Stomach (tissue), 4 donors: ENCODE results near the gene KCNJ15.

Experiments
- EP300 ChIP-seq: sonication (generic); formaldehyde crosslinking; IDR thresholded peaks from one replicate; pipeline ENCODE4 v1.6.1; 2017; ENCODE audit warnings: antibody characterized with exemption
- POLR2A ChIP-seq, 4 donors: fragments of 450-650 bp; IDR thresholded peaks; one replicate each; pipeline ENCODE4 v1.6.1; 2016; ENCODE audit warnings: antibody characterized with exemption in 4 of 4, control low read depth in 2 of 4, mild to moderate bottlenecking in 1 of 4, moderate library complexity in 1 of 4
- POLR2AphosphoS5 ChIP-seq, 3 donors: sonication (generic); formaldehyde crosslinking; IDR thresholded peaks; one replicate each; pipeline ENCODE4 v1.6.1; 2016; ENCODE audit warnings: antibody characterized with exemption in 3 of 3
- TF ChIP-seq, protein P1 (sequence below), 7 experiments: fragments of 450-650 bp in 4 of 7; fragments of 200-600 bp in 3 of 7; sonication (generic) in 3 of 7; IDR thresholded peaks; one replicate each; pipeline ENCODE4 v1.5.1; 2016 to 2019; ENCODE audit warnings: antibody characterized with exemption in 7 of 7, control low read depth in 2 of 7, mild to moderate bottlenecking in 1 of 7

DNA sequence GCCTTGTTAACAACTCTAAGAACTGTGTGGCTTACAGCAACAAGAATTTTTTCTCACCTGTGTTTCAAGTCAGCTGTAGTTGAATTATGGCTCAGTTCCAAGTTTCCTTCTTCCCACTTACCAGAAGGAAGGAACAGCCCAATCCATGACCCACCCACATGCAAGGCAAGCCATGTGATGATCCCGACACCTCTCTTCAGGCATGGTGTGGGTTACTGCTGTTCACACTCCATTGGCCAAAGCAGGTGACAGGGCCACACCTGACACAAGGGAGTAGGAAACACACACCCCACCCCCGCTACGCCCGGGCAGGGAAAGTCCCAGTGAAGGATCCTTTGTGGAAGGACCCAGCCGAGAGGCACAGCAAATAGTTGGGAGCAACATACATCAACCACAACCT, 36.3 kb downstream of the KCNJ15 start:
- no peak for TF ChIP-seq POLR2A (IDR thresholded peaks at IDR 0.05)
- TF ChIP-seq, protein P1, sequence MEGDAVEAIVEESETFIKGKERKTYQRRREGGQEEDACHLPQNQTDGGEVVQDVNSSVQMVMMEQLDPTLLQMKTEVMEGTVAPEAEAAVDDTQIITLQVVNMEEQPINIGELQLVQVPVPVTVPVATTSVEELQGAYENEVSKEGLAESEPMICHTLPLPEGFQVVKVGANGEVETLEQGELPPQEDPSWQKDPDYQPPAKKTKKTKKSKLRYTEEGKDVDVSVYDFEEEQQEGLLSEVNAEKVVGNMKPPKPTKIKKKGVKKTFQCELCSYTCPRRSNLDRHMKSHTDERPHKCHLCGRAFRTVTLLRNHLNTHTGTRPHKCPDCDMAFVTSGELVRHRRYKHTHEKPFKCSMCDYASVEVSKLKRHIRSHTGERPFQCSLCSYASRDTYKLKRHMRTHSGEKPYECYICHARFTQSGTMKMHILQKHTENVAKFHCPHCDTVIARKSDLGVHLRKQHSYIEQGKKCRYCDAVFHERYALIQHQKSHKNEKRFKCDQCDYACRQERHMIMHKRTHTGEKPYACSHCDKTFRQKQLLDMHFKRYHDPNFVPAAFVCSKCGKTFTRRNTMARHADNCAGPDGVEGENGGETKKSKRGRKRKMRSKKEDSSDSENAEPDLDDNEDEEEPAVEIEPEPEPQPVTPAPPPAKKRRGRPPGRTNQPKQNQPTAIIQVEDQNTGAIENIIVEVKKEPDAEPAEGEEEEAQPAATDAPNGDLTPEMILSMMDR (IDR thresholded peaks at IDR 0.05), result no peak
- no peak for TF ChIP-seq POLR2AphosphoS5 (IDR thresholded peaks at IDR 0.05)
- TF ChIP-seq EP300, result no peak
